Dermis microvascular lymphatic vessel endothelial cell (primary cell): ENCODE data around the gene MPPED1. TPM values are rescaled to one million over a fixed set of nuclear protein-coding genes. Genes with fewer than 3 reads are reported as not detected.

Experiments used
- DNase-seq, 2 donors: peaks; one replicate each; pipeline versions ENCODE4 v3.0.0 to v3.0.0-alpha.2; 2010; ENCODE audit warnings: low read depth in 2 of 2
- total RNA-seq: library from RNA; depleted of rRNA; stranded (reverse); fragments of >200 nt; gene quantifications from 2 replicates; pipeline ENCODE4 v1.2.1, GENCODE V29; 2014

Gene MPPED1
- not detected in 2 replicates for total RNA-seq

DNA sequence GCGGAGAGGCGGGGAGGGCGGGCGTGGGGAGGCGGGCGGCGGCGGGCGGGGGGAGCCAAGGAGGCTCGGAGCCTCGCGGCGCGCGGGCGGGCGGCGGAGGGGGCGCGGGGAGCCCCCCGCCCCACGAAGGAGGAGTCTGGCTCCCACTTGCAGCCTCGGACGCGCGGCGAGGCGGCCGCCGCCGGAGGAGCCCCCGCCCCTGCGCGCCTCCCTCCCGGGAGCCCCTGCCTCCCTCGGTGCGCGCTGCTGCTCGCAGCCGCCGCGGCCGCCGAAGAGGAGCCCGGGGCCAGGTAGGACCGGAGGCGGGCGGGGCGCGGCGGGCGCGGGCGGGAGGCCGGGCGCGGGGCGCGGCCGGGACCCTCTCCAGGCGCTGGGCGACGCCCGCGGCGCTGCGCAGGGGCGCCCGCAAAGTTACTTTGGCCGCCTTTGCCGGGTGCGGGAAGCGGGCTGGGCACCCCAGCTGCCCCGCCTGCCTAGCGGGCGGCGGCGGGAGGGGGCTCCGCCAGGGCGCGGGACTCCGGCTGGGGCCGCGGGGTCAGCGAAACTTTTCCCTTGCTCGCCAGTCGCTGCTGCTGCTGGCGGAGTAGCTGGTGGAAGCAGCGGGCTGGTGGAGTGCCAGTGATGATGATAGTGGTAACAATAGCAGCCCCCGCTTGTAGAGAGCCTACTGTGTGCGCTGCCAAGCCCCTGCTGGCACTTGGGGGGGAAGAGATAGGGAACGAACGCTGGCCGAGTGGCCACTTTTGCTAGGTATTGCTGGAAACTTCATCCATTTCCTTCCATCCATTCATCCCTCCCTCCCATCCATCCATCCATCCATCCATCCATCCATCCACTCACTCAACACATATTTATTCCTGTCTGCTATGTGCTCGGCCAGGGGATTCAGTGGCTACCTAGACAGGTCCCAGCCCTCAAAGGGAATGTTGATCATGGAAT is at the start of gene MPPED1:
MPPED1 (plus strand) TSS at position 146 of the 939 bp plus-strand sequence. CDS start 12,972 bp downstream, outside the sequence.
- DNase-seq = no peak

- DNase-seq = no peak
Measured at GRCh38 chr22:43363315-43364168, 48.3 kb upstream of the MPPED1 start.

DNA sequence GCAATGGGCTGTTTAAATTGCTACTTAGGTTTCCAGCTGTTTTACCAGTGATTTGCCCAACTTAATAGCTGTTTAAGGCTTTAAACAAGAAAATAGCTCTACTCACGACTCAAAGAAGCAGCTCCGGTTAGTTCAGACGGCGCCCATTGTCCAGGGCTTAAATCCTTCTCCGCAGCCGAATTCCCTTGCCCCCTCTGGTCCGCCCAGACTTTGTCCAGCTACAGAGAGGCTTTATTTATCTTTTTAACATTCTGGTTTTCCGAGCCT is 47.7 kb upstream of the MPPED1 start:
- no peak for DNase-seq

GRCh38 chr22:43365715-43366440 is 45.9 kb upstream of the MPPED1 start:
- no peak for DNase-seq

GRCh38 chr22:43370036-43370435 is 41.8 kb upstream of the MPPED1 start:
- no peak for DNase-seq

DNA sequence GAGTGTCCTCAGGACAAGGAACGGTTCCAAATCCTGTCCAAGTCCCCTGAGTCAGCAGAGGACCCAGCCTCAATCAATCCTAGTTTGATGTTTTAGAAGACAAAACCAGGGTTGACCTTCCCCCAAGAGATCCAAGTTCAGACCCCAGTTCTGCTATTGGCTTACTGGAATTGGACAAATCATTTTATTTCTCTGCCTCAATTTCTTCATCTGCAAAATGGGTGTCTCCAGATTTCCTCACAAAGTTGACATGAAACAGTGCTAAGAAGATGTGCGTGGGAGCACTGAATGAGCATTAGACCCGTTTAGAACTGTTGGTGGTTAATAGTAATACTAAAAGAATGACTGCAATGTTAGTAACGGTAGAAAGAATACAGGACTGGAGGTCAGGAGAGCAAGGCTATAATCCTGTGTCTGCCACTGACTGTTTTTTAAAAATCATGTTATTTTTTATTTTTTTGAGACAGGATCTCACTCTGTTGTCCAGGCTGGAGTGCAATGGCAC is 35.8 kb upstream of the MPPED1 start:
- DNase-seq = no peak

- DNase-seq = no peak
Measured at GRCh38 chr22:43376765-43377547, 34.9 kb upstream of the MPPED1 start.

DNA sequence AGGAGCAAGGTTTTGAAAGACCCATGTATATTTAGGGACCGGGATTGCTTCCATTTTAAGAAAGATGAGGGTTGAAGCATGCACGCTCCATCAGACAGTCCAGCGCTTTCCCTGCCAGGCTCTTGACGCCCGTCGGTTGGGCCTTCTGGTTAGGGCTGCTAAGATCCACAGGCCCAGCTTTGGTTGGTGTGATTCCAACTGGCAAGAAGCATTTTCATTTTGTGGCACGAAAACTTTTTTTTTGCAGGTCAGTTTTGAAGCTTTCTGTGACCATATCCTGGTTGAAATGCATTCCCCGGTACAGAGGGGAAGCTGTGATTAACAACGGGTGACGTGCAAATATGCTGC is 34.3 kb upstream of the MPPED1 start:
- DNase-seq = peak; percentile 18 to 26

DNA sequence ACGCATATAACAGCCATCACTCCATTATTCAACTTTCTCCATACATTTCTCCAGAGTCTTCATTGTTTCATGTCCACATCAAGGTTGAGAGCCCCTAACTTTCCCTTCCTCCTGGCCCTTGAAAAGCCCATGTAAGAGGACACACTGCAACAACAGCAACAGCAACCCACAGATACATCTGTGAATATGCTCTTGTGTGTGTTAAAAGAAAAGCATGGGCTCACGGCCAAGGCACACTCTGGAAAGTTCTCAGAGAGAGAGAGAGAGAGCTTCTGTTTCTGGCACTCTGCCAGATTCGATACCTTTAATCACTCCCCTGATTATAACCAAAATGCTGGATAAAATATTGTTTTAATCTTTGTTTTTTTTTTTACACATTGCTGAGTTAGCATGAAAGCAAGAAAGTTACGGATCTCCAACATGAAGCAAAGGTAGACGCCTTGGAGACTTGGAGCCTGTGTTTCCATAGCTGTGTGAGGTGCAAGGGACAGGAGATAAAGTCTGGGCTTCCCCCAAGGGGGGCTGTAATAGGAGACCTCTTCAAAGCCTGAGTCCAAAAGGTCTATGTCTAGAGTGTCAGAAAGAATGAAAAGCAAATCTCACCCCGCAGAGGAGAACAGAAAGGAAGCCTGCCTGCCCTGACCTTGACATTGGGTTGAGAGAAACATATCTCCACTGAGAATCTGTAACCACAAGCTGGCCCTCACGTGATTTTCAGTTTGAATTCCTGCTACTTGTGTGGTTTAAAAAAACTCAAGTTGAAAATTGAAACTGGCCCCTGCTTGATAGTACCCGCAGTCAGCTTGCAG is 33.7 kb upstream of the MPPED1 start:
- DNase-seq = peak in 1 of 2 donors; percentile 11

DNA sequence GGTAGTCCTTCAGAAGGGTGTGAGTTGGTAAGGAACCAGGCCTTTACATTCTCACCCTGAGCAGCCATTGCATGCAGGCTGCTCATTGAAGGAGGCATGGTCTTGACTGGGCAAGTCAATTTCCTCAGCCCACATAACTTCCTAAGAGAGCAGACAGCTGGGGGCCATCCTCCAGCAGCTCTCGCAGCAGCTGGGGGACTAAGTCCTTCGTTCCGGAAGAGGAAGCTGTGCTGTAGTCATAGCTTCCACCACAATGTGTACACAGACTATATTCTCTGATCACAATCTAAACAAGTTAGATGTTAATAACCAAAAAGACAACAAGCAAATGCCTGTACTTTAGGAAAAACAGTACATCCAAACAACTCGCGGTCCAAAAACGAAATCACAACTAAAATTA is 30.1 kb upstream of the MPPED1 start:
- no peak for DNase-seq

GRCh38 chr22:43384863-43385262 is 27.0 kb upstream of the MPPED1 start:
- DNase-seq = no peak

- DNase-seq = peak; percentile 40 to 68
Measured at GRCh38 chr22:43385770-43386641, 25.8 kb upstream of the MPPED1 start.

DNA sequence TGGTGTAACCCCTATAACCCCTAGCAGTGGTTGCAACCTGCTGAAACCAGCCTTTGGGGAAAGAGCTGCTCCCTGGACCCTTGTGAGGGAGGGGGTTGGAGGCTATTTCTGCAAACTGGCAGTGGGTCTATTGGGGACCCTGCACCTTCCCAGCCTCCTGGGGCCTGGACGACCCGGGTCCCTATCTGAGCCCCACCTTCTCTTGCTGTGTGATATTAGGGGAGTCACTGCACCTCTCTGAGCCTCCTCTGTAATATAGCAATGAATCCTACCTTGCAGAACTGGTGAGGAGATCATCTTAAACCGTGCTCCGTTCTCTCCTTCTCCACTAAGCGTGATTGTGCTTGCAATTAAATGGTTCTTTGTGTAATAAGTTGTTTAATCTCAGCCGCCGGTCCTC is 24.0 kb upstream of the MPPED1 start:
- no peak for DNase-seq

DNA sequence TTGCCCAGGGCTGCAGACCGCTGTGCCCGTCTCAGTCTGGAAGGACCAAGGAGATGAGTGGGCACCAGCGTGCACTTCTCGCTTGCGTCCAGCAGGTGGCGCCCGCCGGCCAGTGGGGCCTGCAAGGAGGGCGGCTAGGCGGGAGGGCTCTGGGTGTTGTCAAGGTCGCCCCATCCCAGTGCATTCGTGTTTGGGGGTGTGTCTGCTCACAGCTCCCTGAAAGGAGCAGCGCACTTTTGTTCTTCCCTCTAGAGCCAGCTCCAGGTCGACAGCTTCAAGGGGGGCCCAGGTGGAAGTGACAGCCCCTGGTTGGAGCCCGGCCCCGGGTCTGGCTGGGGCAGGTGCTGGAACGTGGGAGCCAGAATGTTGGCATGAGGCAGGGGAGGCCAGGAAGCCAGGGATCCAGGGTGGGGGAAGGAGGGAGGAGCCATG is 23.4 kb upstream of the MPPED1 start:
- DNase-seq = peak; percentile 5 to 59

DNA sequence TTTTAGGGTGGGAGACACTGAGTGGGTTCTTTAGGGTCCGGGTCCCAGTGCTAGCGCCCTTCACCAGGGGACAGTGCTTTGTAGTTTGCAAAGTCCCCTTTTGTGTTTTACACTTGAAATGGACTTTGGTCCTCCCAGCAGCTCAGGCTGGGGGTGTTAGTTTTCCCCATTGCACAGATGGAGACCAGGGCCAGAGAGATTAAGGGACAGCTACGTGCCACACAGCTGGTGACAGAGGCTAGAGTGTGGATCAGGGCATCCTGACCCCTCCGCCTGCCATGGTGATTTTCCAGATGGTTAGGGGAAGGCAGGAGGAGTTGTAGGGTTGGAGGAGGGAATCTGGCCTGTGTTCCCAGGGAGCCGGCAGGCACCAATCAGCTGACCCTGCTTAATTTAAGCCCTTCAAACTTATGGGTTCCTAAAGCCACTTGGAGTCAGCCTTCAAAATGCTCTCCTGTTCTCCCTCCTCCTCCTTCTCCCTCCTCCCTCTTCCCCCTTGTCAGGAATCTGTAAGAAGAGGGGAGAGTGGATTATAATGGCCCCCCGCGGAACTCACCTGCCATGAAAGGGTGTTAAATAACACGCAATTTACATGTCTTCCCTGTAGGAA is 22.5 kb upstream of the MPPED1 start:
- DNase-seq = no peak

DNA sequence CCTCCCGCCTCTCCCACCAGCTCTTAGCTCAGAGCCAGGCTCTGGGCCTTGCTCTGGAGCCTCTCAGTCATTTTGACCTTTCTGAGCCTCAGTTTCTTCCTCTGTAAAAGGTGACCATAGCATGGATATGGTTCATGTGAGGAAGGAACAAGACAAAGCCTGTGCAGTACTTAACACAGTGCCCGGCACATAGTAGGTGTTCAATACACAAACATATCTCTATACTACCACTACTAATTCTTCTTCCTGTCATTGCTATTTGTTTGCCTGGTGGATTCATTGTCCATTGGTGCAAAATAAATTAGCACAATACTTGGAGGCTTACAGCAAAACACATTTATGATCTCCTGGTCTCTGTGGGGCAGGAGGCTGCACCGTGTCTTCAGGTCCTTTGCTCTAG is 21.6 kb upstream of the MPPED1 start:
- DNase-seq = no peak

GRCh38 chr22:43390872-43391271 is 20.9 kb upstream of the MPPED1 start:
- DNase-seq = no peak

DNA sequence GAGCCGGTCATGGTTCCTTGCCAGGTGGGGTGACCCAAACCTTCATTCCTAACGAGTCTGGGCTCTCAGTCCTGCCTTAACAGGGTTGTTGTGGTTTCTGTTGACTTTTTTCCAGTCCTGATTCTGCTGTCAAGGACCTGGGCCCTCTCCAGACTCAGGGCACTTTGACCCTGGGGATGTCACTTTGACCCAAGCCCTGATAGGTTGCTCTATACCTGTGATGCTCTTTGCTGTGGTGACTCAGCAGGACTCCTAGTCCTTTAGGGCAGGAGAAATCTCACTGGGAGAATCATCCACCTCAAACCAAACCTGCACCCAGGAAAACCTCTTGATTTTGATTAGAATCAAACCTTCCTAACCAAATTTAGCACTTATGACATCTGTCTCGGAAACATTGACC is 20.5 kb upstream of the MPPED1 start:
- no peak for DNase-seq
